NCI-H1694 treated with DMSO at 0.1 percent for 48 hours (cell line): ENCODE data around the gene FBN1.

Source experiments
- DNase-seq: peaks from one replicate; lab custom pipeline; 2025; lab: John Stamatoyannopoulos, UW

The FBN1 gene

DNA sequence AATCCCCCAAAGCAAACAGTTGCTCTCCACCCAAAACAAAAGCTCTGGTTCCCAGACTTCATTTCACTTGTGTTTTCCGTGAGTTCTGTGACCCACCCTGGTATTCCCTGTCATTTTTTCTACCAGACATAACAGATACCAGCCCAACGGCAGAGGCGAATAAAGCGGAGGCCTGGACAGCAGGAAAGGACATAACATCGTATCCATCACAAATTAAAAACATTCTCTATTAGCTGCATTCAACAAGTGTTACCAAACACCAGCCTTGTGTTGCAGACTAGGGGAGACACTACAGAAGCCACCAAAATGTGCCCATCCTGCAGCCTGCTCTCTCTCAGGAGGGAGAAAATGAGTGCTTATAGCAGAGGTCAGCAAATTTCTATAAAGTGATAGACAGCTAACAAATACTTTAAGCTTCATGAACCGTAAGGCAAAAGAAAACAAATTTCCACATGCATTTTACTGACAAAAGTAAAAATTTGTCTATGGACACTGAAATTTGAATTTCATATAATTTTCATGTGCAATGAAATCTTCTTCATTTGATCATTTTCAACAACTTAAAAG is 7.1 kb upstream of the FBN1 start:
- no peak for DNase-seq

DNA sequence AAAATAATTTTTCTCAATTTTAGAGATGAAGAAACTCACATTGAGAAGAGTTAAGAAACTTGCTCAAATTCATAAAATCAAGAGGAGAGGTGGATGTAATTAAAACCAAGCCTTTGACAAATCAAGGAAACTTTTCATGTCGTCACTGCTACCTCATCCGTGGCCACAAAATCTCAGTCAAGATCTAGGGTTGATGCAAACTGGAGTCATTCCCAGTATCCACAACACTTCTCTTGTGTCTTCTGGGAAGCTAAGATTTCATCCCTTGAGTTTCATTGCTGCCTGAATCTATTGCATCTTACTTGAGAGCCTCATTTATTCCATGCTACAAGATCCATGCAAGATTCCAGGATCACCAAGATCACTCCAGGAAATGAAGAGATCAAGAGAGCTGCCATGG is 5.4 kb upstream of the FBN1 start:
- DNase-seq, result no peak

DNA sequence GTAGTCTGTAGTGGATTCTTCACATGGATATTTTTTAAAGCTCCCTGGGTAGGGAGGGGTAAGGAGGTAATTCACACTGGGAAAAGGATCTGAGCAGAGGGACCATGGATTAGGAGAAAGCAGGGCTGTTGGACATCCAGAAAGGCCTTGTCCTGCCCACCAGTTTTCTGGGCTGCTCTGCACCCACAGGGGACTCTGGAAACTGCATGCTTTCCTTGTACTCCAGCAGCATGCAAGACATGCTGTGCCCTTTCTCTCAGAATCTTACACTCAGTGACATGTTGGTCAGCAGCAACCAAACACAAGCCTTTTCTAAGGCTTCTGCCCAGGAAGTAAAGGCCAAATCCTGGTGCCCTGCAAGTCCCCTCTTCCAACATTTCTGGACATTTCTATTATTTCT is 2.5 kb upstream of the FBN1 start:
- DNase-seq, result no peak

DNA sequence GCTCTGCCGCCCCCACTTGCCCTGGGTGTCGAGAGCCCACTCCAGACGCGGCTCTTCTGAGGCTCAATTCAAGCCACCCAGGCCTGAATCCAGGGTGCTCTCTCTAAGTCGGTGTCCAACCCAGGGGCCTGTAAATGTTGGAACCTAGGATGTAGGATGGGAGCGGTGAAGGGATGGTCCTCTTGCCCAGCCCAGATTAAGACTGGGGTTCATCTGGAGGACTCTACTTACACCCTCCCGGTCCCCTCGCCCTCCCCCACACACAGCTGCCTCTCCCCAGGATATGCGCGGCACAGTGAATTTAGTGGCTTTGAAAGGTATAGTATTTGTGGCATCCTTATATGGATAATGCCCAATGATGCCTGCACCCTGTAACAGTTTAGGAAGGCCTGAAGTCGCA is 822 bp upstream of the FBN1 start:
- DNase-seq, result no peak

DNA sequence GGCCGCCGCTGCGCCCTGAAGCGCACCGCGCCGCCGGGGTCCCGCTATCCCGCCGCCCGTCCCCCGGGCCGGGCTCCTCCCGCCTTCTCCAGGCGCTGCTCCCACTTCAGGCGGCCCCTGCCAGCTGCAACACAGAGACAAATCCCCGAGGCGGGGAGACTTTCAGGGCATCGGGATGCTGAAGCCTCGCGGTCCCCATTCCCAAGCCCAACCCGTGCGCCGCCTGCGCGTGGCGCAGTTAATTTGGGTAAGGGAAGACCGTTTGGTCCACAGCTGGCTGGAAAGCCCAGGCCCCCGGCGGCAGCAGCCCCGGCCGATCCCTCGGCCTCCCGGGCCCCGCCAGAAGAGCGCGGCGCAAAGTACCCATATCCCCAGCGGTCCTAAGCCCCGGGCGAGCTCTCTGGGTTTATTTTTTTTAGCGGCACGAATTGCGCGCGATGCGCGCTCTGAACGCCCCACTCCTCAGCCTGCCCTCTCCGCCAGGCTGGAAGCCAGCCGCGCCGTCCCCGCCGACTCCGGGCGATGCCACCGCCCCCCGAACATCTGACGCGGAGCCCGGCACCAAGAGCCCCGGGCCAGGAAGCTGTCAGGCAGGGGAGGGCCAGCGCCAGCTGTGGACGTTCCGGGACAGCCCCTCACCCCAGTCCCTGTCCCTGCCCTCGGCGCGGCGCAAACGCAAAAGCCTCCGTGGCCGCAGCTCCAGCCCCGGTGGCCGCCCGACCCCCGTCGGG is 517 bp downstream of the FBN1 start:
- no peak for DNase-seq

DNA sequence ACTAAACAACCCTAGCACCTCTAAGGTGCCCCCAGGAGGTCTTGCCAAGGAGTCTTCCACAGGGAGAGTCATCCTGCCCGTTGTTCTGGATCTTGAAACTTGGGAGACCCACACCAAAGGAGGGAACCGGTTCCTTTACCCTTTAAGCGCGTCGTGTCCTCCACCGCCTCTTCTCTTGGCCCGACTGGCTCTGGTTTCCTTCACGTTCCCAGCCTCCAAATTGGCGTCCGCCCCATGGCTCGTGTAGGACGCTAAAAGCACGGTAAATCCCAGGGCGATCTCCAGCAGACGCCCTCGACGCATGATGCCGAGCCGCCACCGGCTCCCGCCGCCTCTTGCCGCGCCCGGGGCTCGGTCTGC is 1.1 kb downstream of the FBN1 start:
- no peak for DNase-seq

DNA sequence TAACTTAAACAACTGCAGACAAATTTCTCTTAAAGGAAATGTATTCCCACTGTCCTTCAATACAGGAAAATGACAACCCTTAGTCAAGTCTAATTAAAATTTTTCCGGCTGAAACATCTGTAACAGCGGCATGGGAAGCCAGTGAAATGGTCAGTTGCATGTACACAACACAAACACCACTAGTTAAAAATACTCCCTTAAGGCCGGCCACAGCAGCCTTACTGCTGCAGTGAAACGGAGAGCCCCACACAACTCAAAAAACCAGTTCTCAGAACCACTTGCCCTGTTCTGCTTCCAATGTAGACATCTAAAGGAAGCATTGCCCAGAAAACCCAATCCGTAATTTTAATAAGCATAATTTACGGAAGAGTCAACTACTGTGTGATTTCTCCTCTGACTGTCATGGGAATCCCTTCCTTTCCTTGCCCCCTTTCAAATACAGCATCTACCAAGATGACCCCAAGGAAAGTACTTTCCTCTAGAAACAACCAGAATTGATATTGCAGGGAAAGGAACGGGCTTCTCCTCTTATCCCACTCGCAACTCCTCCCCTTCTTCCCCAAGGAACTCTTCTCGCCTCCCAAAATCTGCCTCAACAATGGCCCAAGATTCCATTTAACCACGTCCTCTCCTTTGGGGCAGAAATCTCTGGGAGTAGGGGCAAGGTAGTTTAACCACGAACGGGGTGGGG is 1.6 kb downstream of the FBN1 start:
- no peak for DNase-seq

DNA sequence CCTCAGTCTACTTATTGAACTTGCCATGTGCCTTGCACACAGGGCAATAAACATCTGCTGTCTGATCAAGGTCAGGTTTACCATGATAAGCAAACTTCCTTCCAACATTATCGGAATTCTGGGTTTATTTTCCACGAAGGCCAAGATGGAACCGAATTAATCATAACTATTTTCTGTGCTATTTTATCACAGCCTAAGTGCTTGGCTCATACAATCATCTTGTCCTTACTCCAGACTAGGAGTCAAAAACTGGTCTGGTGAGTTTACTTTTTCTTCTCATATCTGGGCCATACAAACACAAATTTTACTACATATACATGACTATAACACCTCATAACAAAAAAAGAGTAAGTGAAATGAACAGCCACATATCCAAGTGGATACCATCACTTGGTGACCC is 2.3 kb downstream of the FBN1 start:
- no peak for DNase-seq

DNA sequence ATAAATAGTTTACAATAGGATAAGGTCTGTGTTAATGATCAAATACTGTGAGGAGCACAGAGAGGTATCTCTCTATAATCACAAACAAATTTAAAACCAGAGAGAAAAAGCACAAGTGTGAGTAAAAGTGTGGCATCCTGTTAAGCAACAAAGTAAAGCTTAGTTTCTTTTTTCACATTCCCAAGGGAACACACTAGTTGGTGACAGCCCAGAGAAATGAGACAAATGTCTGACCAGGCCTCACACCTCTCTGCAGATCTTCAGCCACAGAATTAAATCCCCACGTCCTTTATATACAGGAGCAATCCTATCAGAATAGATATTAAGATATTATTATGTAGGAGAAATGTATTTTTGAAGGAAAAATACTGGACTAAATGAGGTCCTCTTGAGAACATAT is 2.7 kb downstream of the FBN1 start:
- DNase-seq, result no peak

DNA sequence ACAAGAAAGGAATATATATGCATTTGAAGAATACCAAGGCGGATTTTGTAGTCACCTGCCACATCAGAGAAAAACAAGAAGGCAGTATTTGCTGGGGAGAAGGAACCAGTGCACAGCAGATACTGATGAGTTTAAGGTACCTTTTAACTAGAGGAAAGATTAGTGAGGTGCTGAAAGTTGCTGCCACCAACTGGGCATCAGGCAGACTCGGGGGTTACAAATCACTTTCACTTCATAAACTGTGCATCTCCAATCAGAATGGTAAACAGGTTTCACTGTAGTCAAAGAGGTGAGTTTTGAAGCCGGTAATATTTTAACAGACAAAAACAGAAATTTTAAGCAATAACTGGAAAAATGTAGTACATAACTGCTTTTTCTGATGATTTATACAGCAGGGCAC is 4.1 kb downstream of the FBN1 start:
- DNase-seq, result no peak

DNA sequence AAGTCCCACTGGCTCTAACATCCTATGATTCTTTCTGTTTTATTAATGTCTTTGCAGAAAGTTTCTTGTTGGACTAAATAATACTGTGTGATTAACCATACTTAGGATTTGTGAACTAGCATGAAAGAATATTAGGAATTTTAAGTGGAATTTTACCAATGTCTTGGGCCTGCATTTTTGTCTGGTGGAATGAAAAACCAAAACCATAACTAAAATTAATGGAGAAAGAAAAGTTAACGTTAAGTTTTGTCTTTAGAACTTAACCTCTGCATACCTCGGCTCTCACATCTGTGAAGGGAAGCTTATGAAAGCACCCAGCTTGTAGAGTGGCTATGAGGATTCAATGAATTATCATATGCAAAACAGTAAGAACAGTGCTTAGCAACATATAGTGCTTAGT is 6.5 kb downstream of the FBN1 start:
- DNase-seq, result no peak

DNA sequence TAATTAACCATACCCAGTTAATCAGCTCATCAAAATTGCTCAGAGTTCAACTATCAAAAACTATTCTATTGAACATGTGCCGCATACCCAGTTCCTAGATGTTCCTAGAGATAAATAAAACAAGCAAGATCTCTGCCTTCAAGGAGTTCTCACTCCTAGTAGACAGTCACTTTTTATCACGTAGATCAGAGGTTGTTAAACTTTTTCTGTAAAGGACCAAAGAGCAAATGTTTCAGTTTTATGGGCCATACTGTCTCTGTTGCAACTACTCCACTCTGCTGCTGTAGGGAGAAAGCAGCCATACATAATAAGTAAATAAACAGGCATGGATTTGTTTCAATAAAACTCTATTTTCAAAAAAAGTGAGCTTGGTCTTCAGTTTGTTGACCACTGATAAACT is 7.9 kb downstream of the FBN1 start:
- no peak for DNase-seq

DNA sequence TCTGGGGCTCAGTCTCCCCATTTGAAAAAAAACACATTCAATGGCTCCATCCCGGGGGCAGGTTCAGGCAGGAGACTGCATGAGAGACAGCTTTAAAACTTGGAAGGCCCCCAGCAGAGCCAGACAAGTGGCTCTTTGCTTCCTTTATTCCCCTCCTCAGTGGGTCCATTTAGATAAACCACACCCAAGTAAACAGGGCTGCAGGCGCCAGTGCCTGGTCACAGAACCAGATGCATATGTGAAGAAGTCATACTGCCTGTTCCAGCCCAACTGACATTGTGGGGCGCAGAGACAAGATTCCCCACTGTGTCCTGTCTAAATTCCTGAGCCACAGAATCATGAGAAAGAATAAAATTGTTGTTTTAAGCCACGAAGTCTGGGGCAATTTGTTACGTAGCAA is 9.0 kb downstream of the FBN1 start:
- DNase-seq, result no peak

DNA sequence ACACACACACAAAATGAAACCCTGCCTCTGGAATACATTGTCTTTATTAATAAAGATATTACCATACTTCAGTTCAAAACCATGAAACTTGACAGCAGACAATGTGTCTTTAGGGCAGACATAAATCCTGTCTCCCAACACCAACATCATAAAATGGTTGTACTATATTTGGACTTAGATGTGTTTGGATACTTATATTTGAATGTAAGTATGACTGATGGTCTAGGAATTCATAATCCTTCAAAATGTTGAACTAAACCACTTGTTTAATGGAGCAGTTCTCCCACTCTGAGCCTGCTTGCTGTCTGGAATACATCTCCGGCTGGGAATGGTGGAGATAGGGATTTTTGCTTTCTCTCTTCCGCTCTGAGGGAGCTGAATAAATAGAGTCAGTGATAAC is 10.6 kb downstream of the FBN1 start:
- DNase-seq, result no peak

DNA sequence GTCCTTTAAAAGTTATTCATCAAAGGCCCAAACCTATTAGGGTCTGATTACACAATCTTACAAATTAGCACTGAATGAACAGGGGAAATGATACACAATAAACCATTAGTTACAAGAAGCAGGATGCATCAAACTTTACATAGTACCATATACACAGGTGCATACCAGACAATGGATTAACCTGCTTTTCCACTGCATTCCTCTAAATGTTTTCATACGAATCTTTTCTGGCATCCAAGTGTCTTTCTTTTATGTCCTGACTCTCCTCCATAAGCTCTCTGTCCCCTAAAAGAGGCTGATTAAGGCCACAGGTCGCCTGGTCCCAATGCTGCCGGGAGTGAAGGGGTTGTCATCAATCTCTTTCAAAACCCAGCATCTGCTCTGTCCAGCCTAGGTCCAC is 11.4 kb downstream of the FBN1 start:
- no peak for DNase-seq

DNA sequence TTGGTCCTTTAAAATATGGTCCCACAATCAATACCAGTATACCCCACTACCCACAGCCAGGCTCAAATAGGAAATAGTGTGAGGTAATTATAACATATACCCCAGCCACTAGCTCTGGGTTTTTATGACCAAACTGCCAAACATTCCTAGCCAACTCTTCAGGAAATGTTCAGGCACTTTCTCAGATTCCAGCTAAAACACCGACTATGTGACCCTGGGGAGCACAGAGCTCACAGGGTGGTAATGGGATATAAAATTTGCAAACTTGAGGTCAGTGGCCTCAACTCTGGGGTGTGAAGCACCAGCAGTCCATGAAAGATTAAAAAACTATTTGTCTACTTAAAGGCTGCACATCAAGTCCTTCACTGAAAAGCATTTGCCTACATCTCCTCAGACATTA is 12.9 kb downstream of the FBN1 start:
- no peak for DNase-seq

DNA sequence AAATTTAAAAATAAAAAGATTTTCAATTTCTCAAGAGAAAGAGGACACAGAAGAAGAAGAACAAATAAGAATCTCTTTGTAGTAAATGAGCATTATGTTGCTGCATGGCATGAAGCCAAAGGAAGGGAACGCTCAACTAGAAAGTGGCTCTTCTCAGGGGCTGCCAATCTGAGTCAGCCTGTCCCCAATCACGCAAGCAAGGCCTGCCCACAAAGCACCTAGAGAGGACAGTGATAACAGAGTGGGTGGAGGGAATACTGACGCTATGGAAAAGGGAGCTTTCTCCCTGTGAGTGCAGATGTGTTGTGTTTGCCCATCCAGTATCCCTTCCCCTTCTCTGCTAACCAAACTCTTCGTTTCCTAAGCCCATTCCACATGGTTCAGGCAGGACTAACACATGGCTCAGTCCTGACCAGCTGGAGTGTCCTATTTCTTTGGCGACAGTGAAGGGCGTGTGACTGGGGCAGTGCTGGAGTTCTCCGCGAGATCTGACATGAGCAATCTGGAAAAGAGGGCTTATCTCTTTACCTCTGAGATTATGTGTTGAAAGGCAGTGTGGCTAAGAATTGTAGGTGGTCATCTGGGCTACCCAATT is 14.2 kb downstream of the FBN1 start:
- DNase-seq, result no peak

DNA sequence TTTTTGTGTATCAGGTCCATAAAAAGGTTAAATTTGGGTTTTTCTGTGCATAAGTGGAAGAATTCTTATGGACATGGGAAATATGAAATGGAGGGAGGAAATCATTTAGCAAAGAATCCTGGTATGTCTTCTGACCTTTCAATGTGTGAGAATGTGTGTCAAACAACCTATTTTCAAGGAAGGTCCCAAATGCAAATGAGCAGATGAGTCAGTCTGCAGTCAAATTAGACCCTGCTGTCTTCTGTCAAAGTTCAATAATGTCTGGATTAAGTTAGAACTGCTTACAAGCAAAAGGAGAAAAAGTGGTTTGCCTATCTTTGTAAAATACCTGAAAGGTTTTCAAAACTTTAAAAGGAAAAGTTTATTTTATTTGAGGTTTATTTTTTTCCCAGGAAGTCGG is 15.3 kb downstream of the FBN1 start:
- no peak for DNase-seq

DNA sequence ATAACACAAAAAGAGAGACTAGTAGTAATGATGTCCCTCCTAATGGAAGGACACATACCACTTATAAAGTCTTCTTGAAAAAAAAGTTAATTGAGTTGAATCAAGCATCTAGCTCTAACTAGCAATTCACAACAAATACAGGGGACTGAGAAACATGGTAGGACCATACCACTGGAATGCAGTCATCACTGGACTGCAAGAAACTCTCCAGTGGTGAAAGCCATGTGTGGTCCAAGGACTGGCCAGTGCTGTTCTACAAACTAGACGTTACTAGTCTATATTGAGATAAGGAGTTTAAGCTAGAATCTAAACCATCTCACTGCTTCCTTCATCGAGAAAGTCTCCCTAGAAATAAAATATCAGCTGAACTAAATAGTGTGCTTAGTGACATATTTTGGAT is 16.7 kb downstream of the FBN1 start:
- DNase-seq, result no peak

DNA sequence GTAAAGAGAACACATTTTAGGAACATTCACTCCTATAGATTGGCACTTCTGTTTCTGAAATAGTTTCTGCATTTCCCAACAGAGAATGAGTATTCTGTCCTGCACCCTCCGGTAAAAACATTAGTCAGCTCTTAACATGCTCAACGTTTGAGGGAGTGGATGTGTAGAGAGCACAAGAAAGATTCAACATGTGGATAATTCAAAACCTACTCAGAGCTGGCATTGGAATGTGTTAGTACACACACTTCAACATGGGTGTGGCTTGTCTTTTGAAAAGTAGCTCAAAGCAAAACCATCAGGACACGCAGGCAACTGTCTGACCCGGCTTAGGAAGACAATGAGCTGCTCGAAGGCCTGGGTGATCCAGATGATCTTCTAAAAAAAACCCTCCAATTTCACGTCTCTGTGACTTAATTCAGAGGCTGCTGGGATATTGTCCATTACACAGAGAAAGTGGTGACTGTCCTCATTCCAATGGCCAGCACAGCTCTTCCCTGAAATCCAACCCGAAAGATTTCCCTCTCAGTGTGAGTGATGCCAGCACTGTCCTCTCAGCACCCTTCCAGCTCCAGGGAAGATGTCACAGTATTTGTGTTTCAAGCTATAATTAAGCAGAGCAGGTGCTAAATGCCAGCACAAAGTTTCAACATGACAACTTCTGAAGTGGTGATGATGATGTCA is 18.1 kb downstream of the FBN1 start:
- no peak for DNase-seq

DNA sequence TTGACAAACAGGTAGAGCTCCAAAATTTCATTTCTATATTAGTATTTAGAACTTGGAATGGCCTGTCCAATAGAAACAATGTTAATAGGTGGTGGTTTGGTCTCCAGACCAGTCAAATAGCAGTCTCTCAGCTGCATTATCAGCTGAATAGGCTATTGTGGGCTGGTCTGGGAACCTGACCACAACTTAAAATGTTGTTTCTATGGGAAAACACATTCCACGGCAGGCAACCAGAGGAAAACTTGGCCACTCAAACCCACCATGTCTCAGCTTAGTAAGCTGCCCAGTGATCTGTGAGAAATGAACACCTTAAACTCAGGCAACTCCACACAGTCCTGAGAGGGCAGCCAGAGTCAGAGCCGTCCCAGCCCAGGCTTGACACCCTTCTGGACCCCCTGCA is 20.4 kb downstream of the FBN1 start:
- no peak for DNase-seq

DNA sequence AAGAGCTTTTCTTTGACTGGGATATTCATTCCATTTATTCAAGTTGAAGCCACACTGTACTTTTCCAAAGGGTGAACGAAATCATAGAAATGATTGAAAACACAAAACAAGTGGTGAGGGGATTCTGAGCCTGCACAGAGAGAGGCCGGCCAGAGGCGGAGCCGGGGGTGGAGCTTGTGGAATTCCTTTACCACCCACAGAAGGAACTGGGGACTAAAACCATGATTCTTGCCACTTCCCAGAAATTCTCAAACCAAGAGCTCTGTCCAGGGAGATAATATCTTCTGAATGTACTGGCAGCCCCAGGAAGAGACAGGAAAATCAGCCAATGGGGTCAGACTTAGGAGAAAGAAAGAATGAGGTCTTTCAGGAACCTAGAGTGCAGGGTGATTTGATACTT is 20.8 kb downstream of the FBN1 start:
- no peak for DNase-seq

DNA sequence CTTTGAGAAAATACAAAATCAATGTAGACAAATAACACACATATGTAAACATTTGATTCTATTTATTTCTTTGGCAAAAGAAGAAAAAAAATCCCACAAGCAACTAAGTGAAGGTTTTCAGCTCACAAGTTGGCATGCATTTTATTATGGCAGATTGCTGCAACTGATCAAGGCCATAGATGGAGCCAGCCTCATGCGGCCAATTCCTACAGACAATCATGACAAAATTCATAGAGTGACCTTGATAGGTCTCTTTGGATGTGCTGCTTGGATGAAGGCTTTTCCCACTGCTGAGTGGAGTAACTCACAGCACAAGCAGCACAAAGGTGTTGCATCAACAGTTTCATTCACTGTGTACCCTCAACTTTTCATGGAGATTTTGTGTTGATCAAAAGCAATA is 22.1 kb downstream of the FBN1 start:
- no peak for DNase-seq
